Measurements from ENCODE around the gene ANKRD40. TPM values are rescaled to one million over a fixed set of nuclear protein-coding genes. Genes with fewer than 3 reads are reported as not detected.

Gene ANKRD40
- total and polyA plus RNA-seq, 9 of the 15 experiments (the other 6 are each of a cell fraction or from before 2014, with no cell fraction given), result 9.0 to 28.9 (median 27.7) TPM

DNA sequence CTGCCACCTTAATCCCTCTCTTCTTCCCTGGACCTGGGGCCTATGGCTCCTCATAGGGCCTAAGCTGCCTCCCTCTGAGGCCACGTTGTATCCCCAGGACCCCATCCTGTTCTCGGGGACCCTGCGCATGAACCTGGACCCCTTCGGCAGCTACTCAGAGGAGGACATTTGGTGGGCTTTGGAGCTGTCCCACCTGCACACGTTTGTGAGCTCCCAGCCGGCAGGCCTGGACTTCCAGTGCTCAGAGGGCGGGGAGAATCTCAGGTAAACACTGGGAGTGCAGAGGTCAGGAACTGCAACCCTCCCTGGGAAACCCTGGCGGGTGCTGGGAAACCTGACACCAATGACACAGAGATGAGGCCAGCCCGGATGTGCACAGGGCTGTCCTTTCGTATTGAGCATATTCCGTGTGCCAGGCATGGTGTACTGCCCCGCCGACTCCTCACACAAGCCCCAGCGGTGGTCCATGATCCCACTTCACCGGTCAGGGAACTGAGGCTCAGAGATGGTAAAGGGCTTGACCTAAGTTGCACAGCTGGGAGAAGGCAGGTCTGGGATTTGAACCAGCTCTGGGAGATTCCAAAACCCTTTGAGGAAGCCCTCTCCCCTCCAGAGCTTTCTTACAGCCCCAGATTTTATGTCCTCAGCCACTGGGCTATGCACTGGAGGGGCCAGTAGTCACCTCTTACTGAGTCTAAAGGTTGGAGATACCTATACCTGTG lies 22.9 kb downstream of the ANKRD40 start (continued):
- TF ChIP-seq RBM25 (IDR thresholded peaks at IDR 0.05; ENCODE audit: low read depth, low read length, severe bottlenecking), result peak; percentile 91
- TF ChIP-seq DPF2 (IDR thresholded peaks at IDR 0.05), result no peak
- TF ChIP-seq, protein P1, sequence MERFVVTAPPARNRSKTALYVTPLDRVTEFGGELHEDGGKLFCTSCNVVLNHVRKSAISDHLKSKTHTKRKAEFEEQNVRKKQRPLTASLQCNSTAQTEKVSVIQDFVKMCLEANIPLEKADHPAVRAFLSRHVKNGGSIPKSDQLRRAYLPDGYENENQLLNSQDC (CRISPR knock-in tag; IDR thresholded peaks at IDR 0.05), result no peak
- TF ChIP-seq NR2C1 (IDR thresholded peaks at IDR 0.05), result peak; percentile 53; the same call in 1 of the 2 replicates
- peak; percentile 58; the same call in 1 of the 2 replicates for TF ChIP-seq NR2C1 (tag; IDR thresholded peaks at IDR 0.05)
- no peak for TF ChIP-seq ZNF212 (CRISPR knock-in tag; IDR thresholded peaks at IDR 0.05)
- no peak for TF ChIP-seq MEF2D (tag; conservative IDR thresholded peaks at IDR 0.05; ENCODE audit: low read depth)
- TF ChIP-seq BRD9 (IDR thresholded peaks at IDR 0.05; ENCODE audit: low read depth, partially characterized antibody), result peak; percentile 93
- TF ChIP-seq ADNP (tag; IDR thresholded peaks at IDR 0.05), result peak; percentile 78; the same call in 1 of the 2 replicates
- no peak for TF ChIP-seq DNMT1 (IDR thresholded peaks at IDR 0.05)
- TF ChIP-seq, protein P2, sequence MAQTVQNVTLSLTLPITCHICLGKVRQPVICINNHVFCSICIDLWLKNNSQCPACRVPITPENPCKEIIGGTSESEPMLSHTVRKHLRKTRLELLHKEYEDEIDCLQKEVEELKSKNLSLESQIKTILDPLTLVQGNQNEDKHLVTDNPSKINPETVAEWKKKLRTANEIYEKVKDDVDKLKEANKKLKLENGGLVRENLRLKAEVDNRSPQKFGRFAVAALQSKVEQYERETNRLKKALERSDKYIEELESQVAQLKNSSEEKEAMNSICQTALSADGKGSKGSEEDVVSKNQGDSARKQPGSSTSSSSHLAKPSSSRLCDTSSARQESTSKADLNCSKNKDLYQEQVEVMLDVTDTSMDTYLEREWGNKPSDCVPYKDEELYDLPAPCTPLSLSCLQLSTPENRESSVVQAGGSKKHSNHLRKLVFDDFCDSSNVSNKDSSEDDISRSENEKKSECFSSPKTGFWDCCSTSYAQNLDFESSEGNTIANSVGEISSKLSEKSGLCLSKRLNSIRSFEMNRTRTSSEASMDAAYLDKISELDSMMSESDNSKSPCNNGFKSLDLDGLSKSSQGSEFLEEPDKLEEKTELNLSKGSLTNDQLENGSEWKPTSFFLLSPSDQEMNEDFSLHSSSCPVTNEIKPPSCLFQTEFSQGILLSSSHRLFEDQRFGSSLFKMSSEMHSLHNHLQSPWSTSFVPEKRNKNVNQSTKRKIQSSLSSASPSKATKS (CRISPR knock-in tag; IDR thresholded peaks at IDR 0.05), result no peak
- TF ChIP-seq ZNF644 (tag; IDR thresholded peaks at IDR 0.05; ENCODE audit: low read depth), result no peak
- TF ChIP-seq DIDO1 (tag; IDR thresholded peaks at IDR 0.05; ENCODE audit: low read depth), result no peak
- TF ChIP-seq MAFG (tag; conservative IDR thresholded peaks at IDR 0.05), result no peak
